ENCODE data around the gene SMO.
"Not testable (repeated sequence)": the region's sequence is repeated elsewhere in the genome, so short reads cannot be mapped to it uniquely, and the experiment has no call there.

The SMO gene

DNA sequence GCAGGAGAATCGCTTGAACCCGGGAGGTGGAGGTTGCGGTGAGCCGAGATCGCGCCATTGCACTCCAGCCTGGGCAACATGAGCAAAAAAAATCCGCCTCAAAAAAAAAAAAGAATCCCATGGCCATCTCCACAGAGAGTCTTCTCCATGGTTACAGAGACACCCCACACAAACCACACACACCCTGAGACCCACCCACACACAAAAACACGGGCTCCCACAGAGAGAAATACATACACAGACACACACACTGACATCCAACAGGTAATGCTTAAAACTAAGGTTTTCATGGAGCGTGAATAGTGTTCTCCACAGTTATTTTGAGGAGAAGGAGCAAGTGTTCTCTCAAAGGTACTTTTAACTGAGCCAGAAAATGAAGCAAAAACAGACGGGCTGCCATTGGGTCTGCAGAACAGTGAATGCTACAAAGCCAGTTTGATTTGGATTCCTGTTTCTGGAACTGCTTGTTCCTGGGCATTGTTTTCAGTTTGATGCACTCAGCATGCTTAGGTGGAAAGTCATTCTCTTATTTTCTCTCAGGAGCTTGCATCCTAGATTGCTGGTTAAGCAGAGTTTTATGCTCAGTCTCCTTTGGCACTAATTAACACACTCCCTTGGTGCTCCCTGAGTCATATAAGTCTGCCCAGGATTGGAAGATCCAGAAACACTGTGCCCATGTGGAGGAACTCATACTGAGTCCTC, 51.8 kb downstream of the SMO start:
- peak; percentile 18 for DNase-seq

DNA sequence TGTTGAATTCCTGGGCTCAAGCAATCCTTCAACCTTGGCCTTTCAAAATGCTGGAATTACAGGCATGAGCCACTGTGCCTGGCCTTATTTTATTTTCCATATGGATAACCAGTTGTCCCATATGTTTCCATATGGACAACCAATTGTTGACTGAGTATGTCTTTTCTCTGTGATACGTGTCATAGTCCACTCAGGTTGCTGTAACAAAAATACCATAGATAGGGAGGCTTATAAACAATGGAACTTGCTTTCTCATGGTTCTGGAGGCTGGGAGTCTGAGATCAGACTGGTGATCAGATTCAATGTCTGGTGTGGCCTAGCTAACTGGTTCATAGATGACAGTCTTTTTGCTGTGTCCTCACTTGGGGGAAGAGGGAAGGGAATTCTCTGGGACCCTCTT, 55.8 kb downstream of the SMO start:
- DNase-seq: no peak

DNA sequence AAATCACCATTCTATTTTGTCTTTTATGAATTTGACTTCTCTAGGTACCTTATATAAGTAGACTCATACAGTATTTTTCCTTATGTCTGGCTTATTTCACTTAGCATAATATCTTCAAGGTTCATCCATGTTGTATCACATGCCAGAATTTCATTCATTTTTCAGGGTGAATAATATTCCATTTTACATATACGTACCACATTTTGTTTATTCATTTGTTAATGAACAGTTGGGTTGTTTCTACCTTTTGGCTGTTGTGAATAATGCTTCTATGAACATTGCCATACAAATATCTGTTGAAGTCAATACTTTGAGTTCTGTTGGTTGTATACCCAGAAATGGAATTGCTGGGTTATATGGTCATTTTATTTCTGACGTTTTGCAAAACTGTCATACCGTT, 57.1 kb downstream of the SMO start:
- no peak for DNase-seq

DNA sequence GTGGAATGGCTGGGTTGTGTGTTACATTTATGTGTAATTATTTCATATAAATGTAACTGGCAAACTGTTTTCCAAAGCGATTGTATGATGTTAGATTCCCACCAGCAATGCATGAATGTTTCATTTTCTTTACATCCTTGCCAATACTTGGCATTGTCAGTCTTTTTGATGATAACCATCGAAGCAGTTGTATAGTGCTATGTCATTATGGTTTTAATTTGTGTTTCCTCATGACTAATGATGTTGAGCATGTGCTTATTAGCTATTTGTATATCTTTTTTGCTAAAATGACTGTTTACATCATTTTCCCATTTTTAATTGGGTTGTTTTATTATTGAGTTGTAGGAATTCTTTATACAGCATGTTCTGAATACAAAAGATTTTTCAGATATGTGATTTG, 58.7 kb downstream of the SMO start:
- DNase-seq: no peak

DNA sequence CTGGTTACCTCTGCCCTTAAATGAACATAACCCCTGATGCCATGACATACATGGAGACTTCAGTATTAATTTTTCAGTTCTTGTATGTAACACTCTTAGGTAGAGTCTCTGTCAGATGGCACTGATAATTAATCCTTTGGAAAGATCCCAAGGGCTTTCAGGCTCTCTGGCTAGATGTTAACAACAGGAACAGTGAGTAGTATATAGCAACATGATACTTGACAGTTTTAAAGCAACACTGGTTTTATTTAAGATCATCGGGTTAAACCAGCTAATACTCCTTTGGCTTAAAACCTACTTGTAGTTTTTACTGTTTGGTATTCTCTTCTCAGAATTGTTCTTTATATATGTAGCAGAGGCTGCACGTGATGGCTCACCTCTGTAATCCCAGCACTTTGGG, 63.7 kb downstream of the SMO start:
- DNase-seq: no peak

DNA sequence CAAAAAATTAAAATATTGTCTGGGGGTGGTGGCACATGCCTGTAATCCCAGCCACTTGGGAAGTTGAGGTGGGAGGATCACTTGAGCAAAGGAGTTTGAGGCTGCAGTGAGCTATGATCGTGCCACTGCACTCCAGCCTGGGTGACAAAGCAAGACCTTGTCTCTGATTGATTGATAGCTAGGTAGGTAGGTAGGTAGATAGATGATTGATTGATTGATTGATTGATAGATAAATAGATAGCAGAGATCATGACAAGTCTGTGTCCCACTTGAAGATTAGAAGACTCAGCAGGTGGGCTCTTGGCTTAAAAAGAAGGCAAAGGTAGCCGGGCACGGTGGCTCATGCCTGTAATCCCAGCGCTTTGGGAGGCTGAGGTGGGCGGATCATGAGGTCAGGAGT, 64.2 kb downstream of the SMO start:
- not testable (repeated sequence) for DNase-seq

DNA sequence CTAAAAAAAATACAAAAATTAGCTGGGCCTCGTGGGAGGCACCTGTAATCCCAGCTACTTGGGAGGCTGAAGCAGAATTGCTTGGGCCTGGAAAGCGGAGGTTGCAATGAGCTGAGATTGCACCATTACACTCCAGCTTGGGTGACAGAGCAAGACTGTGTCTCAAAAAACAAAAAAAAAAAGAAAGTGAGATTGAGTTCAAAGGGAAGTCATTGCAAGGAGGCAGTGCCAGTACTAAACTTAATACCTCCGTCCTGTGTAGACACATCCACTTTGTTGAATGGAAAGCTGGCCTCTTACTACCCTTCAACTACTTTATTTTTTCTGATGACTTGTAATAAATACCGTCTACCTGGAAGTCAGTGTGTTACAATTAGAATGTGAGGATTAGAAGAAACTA, 67.4 kb downstream of the SMO start:
- no peak for DNase-seq

DNA sequence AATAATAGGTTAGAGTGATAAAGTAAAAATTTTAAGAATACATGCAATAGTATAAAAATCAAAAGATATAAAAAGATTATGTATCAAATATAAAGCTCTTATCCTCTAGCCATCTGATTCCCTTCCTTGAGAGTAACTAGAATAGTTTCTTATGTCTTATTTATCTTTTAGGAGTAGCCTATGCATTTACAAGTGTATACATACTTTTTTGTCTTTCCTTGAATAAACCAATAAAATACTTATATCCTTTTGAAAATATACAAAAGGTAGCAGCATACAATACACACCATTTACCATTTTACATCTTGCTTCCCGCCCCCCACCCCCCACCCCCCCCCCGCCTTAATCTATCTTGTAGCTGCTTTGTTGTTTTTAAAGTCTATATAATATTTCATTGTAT, 67.8 kb downstream of the SMO start:
- no peak for DNase-seq

DNA sequence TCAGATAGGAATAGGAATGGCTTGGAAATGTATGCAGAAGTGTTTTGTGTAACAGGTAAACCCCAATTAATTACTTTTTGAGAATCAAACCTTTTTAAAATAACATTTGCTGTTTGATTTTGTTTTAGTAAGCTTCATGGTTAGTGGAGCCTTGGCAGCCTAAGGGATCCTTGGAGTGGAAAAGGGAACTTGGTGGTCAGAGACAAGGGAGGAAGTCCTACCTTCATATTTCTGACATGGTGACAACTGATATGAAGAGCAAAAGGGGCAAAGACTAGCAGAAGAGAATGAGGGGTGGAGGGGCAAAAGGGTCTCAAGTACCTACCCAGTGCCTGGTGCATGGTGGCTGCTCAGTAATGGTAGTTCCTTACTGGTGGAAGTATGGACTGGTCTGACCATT, 68.7 kb downstream of the SMO start:
- DNase-seq: no peak

DNA sequence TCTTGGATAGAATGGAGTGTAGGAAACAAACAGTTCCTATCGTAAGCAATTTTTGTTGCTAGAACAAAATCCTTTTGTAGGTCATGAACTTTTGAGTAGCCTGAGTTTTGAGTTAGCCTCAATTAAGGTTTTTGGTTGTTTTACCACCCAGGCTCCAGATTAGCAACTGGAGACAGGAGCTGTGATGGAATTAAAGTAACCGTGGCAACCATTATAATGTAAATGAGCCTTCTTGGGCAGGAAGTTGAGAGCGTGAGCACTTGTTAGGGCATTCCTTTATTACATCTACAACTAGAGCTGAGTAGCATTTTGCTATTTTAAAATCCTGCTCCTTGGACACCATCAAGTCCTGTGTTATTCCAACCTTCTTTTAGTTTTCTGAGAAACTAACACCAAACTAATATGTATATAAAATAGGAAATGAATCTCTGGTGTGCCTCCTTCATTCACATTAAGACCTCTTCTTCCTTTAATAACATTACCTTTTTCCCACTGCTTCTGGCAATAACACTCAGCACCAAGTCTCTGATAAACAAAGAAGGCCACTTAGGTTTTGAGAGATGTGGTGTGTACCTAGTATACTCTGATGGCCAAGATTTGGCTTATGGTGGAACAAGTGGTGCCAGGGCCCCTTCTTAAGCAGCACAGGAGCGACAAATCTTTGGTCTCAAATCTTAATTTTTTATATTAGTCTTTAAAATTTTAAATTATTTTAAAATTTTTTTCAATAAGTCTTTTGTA, 70.4 kb downstream of the SMO start:
- DNase-seq: no peak

DNA sequence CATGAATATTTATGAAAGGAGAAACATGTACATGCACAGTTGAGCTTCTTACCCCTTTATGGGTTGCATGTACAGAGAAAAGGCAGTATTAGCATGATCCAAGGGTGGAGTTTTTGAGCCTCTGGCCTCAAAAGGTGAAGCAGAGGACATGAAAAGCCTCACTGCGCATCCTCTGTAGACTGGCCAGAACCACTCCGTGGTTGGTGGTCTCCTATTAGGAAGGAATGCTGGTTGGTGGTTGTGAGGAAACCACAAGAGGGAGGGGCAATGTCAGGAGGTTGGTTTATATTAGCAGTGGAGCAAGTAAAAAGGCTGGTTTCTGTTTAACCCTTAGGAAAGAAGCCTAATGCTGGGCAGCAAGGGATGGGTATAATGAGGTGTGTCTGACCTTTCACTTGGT, 73.9 kb downstream of the SMO start:
- DNase-seq: no peak
